DMS114 treated with DMSO at 0.1 percent for 48 hours (cell line): Measurements from ENCODE around the gene NFIC.
"Not testable (repeated sequence)": the region's sequence is repeated elsewhere in the genome, so short reads cannot be mapped to it uniquely, and the experiment has no call there.

Source experiments
- DNase-seq: peaks from one replicate; lab custom pipeline; 2025; ENCODE audit not compliant: unreplicated experiment; lab: John Stamatoyannopoulos, UW

Gene NFIC

GRCh38 chr19:3336680-3337523, 29.5 kb upstream of the NFIC start:
- DNase-seq: no peak

GRCh38 chr19:3338541-3339181, 27.7 kb upstream of the NFIC start:
- no peak for DNase-seq

GRCh38 chr19:3340340-3340739, 26.0 kb upstream of the NFIC start:
- no peak for DNase-seq

- no peak for DNase-seq
Observed at GRCh38 chr19:3342246-3342645, 24.1 kb upstream of the NFIC start.

- DNase-seq: not testable (repeated sequence)
Observed at GRCh38 chr19:3342962-3343361, 23.4 kb upstream of the NFIC start.

- DNase-seq: no peak
Observed at GRCh38 chr19:3343619-3344502, 22.5 kb upstream of the NFIC start.

GRCh38 chr19:3344608-3345598, 21.5 kb upstream of the NFIC start:
- no peak for DNase-seq

- DNase-seq: no peak
Observed at GRCh38 chr19:3345850-3346460, 20.4 kb upstream of the NFIC start.

GRCh38 chr19:3346677-3347353, 19.6 kb upstream of the NFIC start:
- DNase-seq: no peak

GRCh38 chr19:3348042-3348441, 18.3 kb upstream of the NFIC start:
- no peak for DNase-seq

GRCh38 chr19:3348469-3348868, 17.9 kb upstream of the NFIC start:
- not testable (repeated sequence) for DNase-seq

- DNase-seq: no peak
Observed at GRCh38 chr19:3350014-3350663, 16.2 kb upstream of the NFIC start.

GRCh38 chr19:3351702-3352447, 14.5 kb upstream of the NFIC start:
- no peak for DNase-seq

- no peak for DNase-seq
Observed at GRCh38 chr19:3353493-3353892, 12.9 kb upstream of the NFIC start.

GRCh38 chr19:3356805-3357204, 9.6 kb upstream of the NFIC start:
- DNase-seq: no peak

GRCh38 chr19:3357271-3357991, 9.0 kb upstream of the NFIC start:
- no peak for DNase-seq

GRCh38 chr19:3357992-3358688, 8.2 kb upstream of the NFIC start:
- no peak for DNase-seq
